HepG2 (cell line): ENCODE results near the gene STX5. TPM values are rescaled to one million over a fixed set of nuclear protein-coding genes. Genes with fewer than 3 reads are reported as not detected.
A peak's percentile ranks its signal among the peaks of the same experiment; 100 is the strongest.

ENCODE experiments used
- CHD2 ChIP-seq: IDR thresholded peaks from 2 replicates; pipeline ENCODE4 v1.6.1; 2011; ENCODE audit warnings: low read depth, low read length, improper control_type of control experiment
- E2F1 ChIP-seq: sonication (generic); formaldehyde crosslinking; IDR thresholded peaks from 2 replicates; pipeline ENCODE4 v1.5.0; 2020; ENCODE audit warnings: missing genetic modification reagents
- EHMT2 ChIP-seq: fragments of 200-600 bp; sonication (generic); IDR thresholded peaks from 2 replicates; pipeline ENCODE4 v1.7.0; 2017; ENCODE audit warnings: antibody characterized with exemption, low read depth, low read length, borderline replicate concordance
- JUNB ChIP-seq: sonication (generic); formaldehyde crosslinking; IDR thresholded peaks from 2 replicates; pipeline ENCODE4 v1.8.0; 2022; ENCODE audit warnings: missing genetic modification reagents, mild to moderate bottlenecking, borderline replicate concordance
- MZF1 ChIP-seq: sonication (generic); formaldehyde crosslinking; IDR thresholded peaks from 2 replicates; pipeline ENCODE4 v1.8.1; 2023; ENCODE audit warnings: mild to moderate bottlenecking, missing genetic modification reagents, borderline replicate concordance
- NPAS2 ChIP-seq: sonication (generic); formaldehyde crosslinking; IDR thresholded peaks from 2 replicates; pipeline ENCODE4 v1.8.0; 2022; ENCODE audit warnings: mild to moderate bottlenecking, missing genetic modification reagents, borderline replicate concordance
- PBX3 ChIP-seq: sonication (generic); formaldehyde crosslinking; IDR thresholded peaks from 2 replicates; pipeline ENCODE4 v1.8.1; 2023; ENCODE audit warnings: missing genetic modification reagents, inconsistent platforms, borderline replicate concordance
- RELA ChIP-seq: sonication (generic); formaldehyde crosslinking; IDR thresholded peaks from 2 replicates; pipeline ENCODE4 v1.4.0; 2020; ENCODE audit warnings: missing genetic modification reagents
- TEAD3 ChIP-seq: optimal IDR thresholded peaks from 2 replicates; pipeline ENCODE3; 2016; ENCODE audit warnings: borderline replicate concordance
- ZBTB44 ChIP-seq: sonication (generic); formaldehyde crosslinking; IDR thresholded peaks from 2 replicates; pipeline ENCODE4 v1.4.0; 2020; ENCODE audit warnings: missing genetic modification reagents
- ZC3H4 ChIP-seq: sonication (generic); formaldehyde crosslinking; IDR thresholded peaks from 2 replicates; pipeline ENCODE4 v1.4.0; 2020; ENCODE audit warnings: missing genetic modification reagents, borderline replicate concordance
- ZNF547 ChIP-seq: sonication (generic); formaldehyde crosslinking; IDR thresholded peaks from 2 replicates; pipeline ENCODE4 v1.5.1; 2020; ENCODE audit warnings: mild to moderate bottlenecking, missing genetic modification reagents
- ZNF589 ChIP-seq: sonication (generic); formaldehyde crosslinking; conservative IDR thresholded peaks from 2 replicates; pipeline ENCODE4 v1.8.0; 2022; ENCODE audit warnings: mild to moderate bottlenecking, moderate library complexity, missing genetic modification reagents
- polyA plus RNA-seq, 8 experiments: library from polyadenylated mRNA; depleted of rRNA in 3 of 8; stranded (reverse) in 7 of 8; unstranded in 1 of 8; fragments of >200 nt; fragmentation: Illumina TruSeq in 4 of 8; extraction: Trizol in 4 of 8; gene quantifications; 2 replicates each; pipeline versions ENCODE4 v1.2.1 to v1.2.3, GENCODE V29; 2011 to 2016; ENCODE audit warnings: low read depth in 4 of 8, missing spikeins in 1 of 8, mixed read lengths in 1 of 8; ENCODE audit not compliant: insufficient read depth in 1 of 8
- total RNA-seq, 5 experiments: library from RNA; depleted of rRNA; stranded (reverse); fragments of >200 nt; fragmentation: Illumina TruSeq; extraction: Trizol; gene quantifications; 2 replicates each; pipeline ENCODE4 v1.2.3, GENCODE V29; 2016; ENCODE audit warnings: low read depth in 1 of 5
- TF ChIP-seq, protein P1 (sequence below): sonication (generic); formaldehyde crosslinking; IDR thresholded peaks from 2 replicates; pipeline ENCODE4 v1.5.1; 2020; ENCODE audit warnings: mild to moderate bottlenecking, missing genetic modification reagents, moderate library complexity
- TF ChIP-seq, protein P2 (sequence below): sonication (generic); formaldehyde crosslinking; IDR thresholded peaks from 2 replicates; pipeline ENCODE4 v1.4.0; 2020; ENCODE audit warnings: missing genetic modification reagents

Gene STX5
- total and polyA plus RNA-seq, 2 of the 13 experiments (the other 11 are each of a cell fraction or from before 2014, with no cell fraction given), result 26.9 to 30.0 TPM

GRCh38 chr11:62771144-62772021 lies 60.5 kb downstream of the STX5 start, which contains the start of gene TAF6L (continued):
- TF ChIP-seq EHMT2 (no peak), TEAD3 (CRISPR knock-in tag) (peak; percentile 44), ZC3H4 (CRISPR knock-in tag) (no peak), CHD2 (no peak), NPAS2 (no peak), ZNF547 (CRISPR knock-in tag) (peak; percentile 47; the same call in 1 of the 2 replicates), ZBTB44 (CRISPR knock-in tag) (no peak), PBX3 (CRISPR knock-in tag) (no peak), MZF1 (CRISPR knock-in tag) (no peak), ZNF589 (CRISPR knock-in tag) (peak; percentile 57; the same call in 1 of the 2 replicates), RELA (no peak), JUNB (CRISPR knock-in tag) (no peak), E2F1 (no peak)
- TF ChIP-seq, protein P1, sequence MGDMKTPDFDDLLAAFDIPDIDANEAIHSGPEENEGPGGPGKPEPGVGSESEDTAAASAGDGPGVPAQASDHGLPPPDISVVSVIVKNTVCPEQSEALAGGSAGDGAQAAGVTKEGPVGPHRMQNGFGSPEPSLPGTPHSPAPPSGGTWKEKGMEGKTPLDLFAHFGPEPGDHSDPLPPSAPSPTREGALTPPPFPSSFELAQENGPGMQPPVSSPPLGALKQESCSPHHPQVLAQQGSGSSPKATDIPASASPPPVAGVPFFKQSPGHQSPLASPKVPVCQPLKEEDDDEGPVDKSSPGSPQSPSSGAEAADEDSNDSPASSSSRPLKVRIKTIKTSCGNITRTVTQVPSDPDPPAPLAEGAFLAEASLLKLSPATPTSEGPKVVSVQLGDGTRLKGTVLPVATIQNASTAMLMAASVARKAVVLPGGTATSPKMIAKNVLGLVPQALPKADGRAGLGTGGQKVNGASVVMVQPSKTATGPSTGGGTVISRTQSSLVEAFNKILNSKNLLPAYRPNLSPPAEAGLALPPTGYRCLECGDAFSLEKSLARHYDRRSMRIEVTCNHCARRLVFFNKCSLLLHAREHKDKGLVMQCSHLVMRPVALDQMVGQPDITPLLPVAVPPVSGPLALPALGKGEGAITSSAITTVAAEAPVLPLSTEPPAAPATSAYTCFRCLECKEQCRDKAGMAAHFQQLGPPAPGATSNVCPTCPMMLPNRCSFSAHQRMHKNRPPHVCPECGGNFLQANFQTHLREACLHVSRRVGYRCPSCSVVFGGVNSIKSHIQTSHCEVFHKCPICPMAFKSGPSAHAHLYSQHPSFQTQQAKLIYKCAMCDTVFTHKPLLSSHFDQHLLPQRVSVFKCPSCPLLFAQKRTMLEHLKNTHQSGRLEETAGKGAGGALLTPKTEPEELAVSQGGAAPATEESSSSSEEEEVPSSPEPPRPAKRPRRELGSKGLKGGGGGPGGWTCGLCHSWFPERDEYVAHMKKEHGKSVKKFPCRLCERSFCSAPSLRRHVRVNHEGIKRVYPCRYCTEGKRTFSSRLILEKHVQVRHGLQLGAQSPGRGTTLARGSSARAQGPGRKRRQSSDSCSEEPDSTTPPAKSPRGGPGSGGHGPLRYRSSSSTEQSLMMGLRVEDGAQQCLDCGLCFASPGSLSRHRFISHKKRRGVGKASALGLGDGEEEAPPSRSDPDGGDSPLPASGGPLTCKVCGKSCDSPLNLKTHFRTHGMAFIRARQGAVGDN (CRISPR knock-in tag), result peak; percentile 86
- TF ChIP-seq, protein P2, sequence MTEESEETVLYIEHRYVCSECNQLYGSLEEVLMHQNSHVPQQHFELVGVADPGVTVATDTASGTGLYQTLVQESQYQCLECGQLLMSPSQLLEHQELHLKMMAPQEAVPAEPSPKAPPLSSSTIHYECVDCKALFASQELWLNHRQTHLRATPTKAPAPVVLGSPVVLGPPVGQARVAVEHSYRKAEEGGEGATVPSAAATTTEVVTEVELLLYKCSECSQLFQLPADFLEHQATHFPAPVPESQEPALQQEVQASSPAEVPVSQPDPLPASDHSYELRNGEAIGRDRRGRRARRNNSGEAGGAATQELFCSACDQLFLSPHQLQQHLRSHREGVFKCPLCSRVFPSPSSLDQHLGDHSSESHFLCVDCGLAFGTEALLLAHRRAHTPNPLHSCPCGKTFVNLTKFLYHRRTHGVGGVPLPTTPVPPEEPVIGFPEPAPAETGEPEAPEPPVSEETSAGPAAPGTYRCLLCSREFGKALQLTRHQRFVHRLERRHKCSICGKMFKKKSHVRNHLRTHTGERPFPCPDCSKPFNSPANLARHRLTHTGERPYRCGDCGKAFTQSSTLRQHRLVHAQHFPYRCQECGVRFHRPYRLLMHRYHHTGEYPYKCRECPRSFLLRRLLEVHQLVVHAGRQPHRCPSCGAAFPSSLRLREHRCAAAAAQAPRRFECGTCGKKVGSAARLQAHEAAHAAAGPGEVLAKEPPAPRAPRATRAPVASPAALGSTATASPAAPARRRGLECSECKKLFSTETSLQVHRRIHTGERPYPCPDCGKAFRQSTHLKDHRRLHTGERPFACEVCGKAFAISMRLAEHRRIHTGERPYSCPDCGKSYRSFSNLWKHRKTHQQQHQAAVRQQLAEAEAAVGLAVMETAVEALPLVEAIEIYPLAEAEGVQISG (CRISPR knock-in tag), result peak; percentile 67
